GM12864 (cell line): ENCODE results near the gene TMEM232.
A peak's percentile ranks its signal among the peaks of the same experiment; 100 is the strongest.

Source experiments
- DNase-seq: peaks from one replicate; pipeline ENCODE4 v3.0.0-alpha.2; 2011; ENCODE audit warnings: low read depth
- H3K4me3 ChIP-seq: 2 replicates; pipeline ENCODE4 v1.5.1; 2011; ENCODE audit warnings: mild to moderate bottlenecking, low read depth, low read length, control low read depth
- TF ChIP-seq, protein P1 (sequence below): IDR thresholded peaks from 2 replicates; pipeline ENCODE4 v1.5.1; 2011; ENCODE audit warnings: low read depth, mild to moderate bottlenecking, moderate library complexity, low read length, control low read depth, inconsistent platforms; ENCODE audit errors: missing control alignments

Gene TMEM232

DNA sequence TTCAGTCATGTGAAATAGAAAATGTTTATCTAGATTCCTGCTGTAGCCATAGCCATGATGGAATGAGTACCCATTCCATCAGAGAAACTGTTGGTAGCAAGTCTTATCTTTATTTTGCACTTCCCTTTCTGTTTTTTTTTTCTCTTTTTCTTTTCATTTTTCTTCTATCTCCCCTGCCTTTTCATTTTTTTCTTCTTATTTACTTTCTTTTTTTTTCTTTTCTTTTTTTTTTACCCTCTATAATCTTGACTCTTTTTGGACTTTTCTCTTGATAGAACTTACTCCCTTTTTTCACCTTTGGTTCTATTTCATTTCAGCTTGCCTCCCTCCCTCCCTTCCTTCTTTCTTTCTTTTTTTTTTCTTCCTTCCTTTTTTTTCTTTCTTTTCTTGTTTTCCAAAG, 27.7 kb upstream of the TMEM232 start:
- TF ChIP-seq, protein P1, sequence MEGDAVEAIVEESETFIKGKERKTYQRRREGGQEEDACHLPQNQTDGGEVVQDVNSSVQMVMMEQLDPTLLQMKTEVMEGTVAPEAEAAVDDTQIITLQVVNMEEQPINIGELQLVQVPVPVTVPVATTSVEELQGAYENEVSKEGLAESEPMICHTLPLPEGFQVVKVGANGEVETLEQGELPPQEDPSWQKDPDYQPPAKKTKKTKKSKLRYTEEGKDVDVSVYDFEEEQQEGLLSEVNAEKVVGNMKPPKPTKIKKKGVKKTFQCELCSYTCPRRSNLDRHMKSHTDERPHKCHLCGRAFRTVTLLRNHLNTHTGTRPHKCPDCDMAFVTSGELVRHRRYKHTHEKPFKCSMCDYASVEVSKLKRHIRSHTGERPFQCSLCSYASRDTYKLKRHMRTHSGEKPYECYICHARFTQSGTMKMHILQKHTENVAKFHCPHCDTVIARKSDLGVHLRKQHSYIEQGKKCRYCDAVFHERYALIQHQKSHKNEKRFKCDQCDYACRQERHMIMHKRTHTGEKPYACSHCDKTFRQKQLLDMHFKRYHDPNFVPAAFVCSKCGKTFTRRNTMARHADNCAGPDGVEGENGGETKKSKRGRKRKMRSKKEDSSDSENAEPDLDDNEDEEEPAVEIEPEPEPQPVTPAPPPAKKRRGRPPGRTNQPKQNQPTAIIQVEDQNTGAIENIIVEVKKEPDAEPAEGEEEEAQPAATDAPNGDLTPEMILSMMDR: no peak
- no peak overlapping the region for H3K4me3 ChIP-seq
- no peak for DNase-seq

DNA sequence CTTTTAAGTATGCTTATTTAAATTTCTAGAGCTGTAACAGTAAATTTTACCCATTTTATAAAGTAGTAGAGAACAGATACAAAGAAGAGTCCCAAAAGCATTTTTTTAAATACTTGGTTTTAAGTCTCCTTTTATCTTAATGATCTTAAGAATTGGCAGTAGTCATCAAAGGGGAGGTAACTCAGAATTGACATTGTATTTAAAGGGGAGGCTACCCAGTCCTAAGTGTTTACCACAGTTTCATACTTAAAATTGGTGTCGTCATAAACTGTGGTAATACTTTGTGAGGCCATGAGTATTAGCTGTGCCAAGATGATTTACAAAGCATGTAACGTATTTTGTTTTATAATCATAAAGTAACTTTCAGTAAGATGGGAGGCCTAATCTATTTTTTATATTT, 27.1 kb upstream of the TMEM232 start:
- no peak overlapping the region for H3K4me3 ChIP-seq
- TF ChIP-seq, protein P1: no peak
- DNase-seq: no peak

DNA sequence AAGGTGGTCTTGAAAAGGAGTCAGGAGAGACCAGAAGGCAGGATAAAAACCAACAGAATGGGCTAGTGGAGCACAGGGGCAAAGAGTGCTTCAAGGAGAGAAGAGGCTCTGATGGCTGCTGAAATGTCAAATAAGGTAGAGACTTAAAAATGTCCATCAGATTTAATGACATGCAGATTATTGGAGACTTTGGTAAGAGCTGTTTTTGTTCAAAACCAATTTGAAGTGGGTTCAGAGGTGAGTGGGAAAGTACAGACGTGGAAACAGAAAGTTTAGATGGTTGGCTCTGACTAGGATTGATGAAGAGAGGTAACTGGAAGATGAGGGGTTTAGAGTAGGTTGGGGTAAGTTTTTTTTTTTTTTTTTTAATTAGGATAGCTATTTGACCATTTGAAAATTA, 26.5 kb upstream of the TMEM232 start:
- peak; percentile 47 for DNase-seq

DNA sequence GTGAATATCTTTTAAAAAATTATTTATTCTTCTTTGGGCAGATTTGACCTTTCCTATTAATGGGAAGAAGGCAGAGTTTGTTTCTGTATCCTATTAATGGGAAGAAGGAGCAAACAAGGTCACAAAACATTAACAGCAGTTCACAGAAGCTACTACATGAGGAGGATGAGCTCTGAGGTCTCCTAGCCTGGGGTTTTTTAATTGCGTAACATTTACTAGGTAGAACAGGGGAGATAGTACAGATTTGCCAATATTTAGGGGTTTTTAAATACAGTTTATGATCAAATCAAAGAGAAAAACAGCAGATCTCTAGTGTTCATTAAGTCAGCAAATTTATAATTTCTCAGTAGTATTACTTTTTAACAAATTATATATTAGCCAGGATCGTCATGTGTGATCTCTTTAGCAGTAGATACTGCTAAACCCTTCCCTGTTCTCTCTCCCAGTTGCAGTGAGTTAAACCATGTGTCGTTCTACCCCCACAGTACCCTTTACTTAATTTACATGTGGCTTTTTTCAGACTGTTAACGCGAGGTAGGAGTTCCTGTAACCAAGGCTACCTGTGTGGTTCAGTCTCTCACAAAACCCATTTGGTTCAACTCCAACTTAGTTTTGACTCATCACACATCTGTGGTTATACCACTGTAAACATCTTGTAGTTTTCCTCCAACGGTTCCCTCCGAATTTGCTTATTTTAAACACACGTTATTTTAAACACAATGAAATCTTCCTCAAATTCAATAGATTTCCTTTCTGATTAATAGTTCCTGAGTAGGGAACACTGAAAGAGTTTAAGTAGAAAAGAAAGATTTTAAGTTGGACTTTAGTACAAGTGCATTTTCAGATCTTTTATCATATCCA, 25.7 kb upstream of the TMEM232 start:
- DNase-seq: peak; percentile 96
- peak overlapping the region; percentile 38; the same call in 1 of the 2 replicates for H3K4me3 ChIP-seq
- TF ChIP-seq, protein P1: no peak

More for the DNA sequence above, 26.5 kb upstream of the TMEM232 start:
- TF ChIP-seq, protein P1: no peak
- H3K4me3 ChIP-seq: peak overlapping the region; percentile 38

DNA sequence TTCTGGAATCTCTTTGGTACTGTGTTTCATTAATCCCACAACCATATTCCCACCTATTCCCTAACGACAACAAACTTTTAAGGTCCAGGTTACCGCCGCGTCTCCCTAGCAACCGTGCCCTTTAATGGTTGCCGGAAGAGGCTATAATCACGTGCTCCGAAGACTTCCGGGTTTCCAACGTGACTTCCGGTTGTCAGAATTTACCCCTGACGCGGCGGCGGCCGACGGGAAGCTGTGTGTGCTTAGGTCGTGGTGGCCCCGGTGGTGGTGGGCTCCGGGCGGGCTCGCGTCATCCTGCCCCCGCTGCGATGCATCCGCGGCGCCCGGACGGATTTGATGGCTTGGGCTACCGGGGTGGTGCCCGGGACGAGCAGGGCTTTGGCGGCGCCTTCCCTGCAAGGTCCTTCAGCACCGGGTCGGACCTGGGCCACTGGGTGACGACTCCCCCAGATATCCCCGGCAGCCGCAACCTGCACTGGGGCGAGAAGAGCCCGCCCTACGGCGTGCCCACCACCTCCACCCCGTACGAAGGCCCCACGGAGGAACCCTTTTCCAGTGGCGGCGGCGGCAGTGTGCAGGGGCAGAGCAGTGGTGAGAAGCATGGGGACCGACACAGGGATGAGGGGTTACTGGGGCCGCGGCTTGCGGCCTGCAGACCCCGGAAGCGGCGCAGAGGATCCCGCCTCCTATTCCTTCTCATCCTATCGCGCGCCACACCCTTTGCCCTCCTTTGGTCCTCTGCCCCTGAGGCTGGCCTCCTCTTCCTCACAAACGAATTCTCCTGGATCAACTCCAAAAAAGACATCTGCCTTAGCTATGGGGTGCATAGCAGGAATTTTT, 12.6 kb upstream of the TMEM232 start, which contains the start of gene SLC25A46:
TSS of gene SLC25A46 (plus strand) at position 196 of the 840 bp plus-strand sequence. CDS start at position 309, 113 bp downstream.
- TF ChIP-seq, protein P1: no peak

DNA sequence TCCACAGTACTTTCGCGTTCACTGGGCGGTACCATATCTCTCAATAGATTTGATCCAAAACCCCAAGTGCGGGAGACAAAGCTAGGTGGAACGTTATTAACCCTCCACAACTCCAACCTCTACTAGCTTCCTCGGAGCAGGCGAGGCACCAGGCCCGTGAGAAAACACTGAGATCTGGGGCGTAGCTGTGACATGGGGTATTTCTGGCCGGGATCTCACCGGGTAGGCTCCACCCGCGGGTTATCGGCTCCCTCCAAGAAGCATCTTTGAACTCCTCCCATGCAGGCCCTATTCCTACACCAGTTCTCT, 12.0 kb upstream of the TMEM232 start:
- H3K4me3 ChIP-seq: peak overlapping the region; percentile 88
- no peak for DNase-seq
- TF ChIP-seq, protein P1: no peak

More for the DNA sequence above, 12.6 kb upstream of the TMEM232 start, which contains the start of gene SLC25A46:
- H3K4me3 ChIP-seq: peak within 1 kb of the TSS; percentile 88
- peak; percentile 81 for DNase-seq
